Gastroesophageal sphincter (tissue), 3 donors: ENCODE data around the gene MARK3.

Experiments used
- CTCF ChIP-seq, 4 experiments: fragments of 200-600 bp in 2 of 4; fragments of 450-650 bp in 2 of 4; sonication (generic) in 1 of 4; IDR thresholded peaks; one replicate each; pipeline ENCODE4 v1.5.1; 2017 to 2019; ENCODE audit warnings: antibody characterized with exemption in 4 of 4, mild to moderate bottlenecking in 2 of 4, moderate library complexity in 2 of 4
- EP300 ChIP-seq: sonication (generic); formaldehyde crosslinking; IDR thresholded peaks from one replicate; pipeline ENCODE4 v1.6.1; 2017; ENCODE audit warnings: antibody characterized with exemption, mild to moderate bottlenecking

GRCh38 chr14:103382376-103382775 lies 2.8 kb upstream of the MARK3 start:
- TF ChIP-seq CTCF (IDR thresholded peaks at IDR 0.05) (no peak), EP300 (no peak)
